NCI-H524 (cell line): ENCODE data around the gene FZR1.
A peak's percentile ranks its signal among the peaks of the same experiment; 100 is the strongest.

ENCODE experiments used
- DNase-seq, 2 experiments: peaks; one replicate each; lab custom pipeline; 2025; lab: John Stamatoyannopoulos, UW

FZR1 gene

GRCh38 chr19:3531716-3532115 lies 25.6 kb downstream of the FZR1 start:
- DNase-seq: no peak

- no peak for DNase-seq
These were observed 26.2 kb downstream of the FZR1 start for GRCh38 chr19:3532154-3532786.

GRCh38 chr19:3533033-3533432 lies 26.9 kb downstream of the FZR1 start:
- DNase-seq: no peak

- no peak for DNase-seq
These were observed 27.6 kb downstream of the FZR1 start for GRCh38 chr19:3533563-3534216.

- no peak for DNase-seq
These were observed 28.5 kb downstream of the FZR1 start for GRCh38 chr19:3534375-3535234.

- DNase-seq: no peak
These were observed 29.1 kb downstream of the FZR1 start for GRCh38 chr19:3535235-3535535.

- DNase-seq: no peak
These were observed 29.5 kb downstream of the FZR1 start for GRCh38 chr19:3535563-3535965.

- DNase-seq: no peak
These were observed 29.9 kb downstream of the FZR1 start for GRCh38 chr19:3535981-3536380.

GRCh38 chr19:3536429-3537100 lies 30.5 kb downstream of the FZR1 start:
- no peak for DNase-seq

GRCh38 chr19:3537101-3537437 lies 31.0 kb downstream of the FZR1 start:
- DNase-seq: no peak

GRCh38 chr19:3537438-3538240 lies 31.5 kb downstream of the FZR1 start:
- DNase-seq: no peak

GRCh38 chr19:3538258-3538929 lies 32.3 kb downstream of the FZR1 start:
- DNase-seq: no peak

GRCh38 chr19:3538965-3539755 lies 33.0 kb downstream of the FZR1 start, which contains the start of gene TEKTIP1:
TSS of gene TEKTIP1 (plus strand) at chr19:3539174. CDS start at chr19:3539178, 4 bp downstream.
- DNase-seq: no peak

GRCh38 chr19:3539756-3540118 lies 33.6 kb downstream of the FZR1 start:
- no peak for DNase-seq

GRCh38 chr19:3543150-3544057 lies 37.3 kb downstream of the FZR1 start:
- DNase-seq: no peak

- no peak for DNase-seq
These were observed 37.9 kb downstream of the FZR1 start for GRCh38 chr19:3544058-3544376.

- DNase-seq: peak in 1 of 2 experiments; percentile 38
These were observed 38.9 kb downstream of the FZR1 start for GRCh38 chr19:3544742-3545668.

- DNase-seq: no peak
These were observed 39.5 kb downstream of the FZR1 start for GRCh38 chr19:3545669-3546034.

GRCh38 chr19:3546119-3546518 lies 40.0 kb downstream of the FZR1 start:
- DNase-seq: no peak
